ENCODE results near the gene NAT14.

Gene NAT14

DNA sequence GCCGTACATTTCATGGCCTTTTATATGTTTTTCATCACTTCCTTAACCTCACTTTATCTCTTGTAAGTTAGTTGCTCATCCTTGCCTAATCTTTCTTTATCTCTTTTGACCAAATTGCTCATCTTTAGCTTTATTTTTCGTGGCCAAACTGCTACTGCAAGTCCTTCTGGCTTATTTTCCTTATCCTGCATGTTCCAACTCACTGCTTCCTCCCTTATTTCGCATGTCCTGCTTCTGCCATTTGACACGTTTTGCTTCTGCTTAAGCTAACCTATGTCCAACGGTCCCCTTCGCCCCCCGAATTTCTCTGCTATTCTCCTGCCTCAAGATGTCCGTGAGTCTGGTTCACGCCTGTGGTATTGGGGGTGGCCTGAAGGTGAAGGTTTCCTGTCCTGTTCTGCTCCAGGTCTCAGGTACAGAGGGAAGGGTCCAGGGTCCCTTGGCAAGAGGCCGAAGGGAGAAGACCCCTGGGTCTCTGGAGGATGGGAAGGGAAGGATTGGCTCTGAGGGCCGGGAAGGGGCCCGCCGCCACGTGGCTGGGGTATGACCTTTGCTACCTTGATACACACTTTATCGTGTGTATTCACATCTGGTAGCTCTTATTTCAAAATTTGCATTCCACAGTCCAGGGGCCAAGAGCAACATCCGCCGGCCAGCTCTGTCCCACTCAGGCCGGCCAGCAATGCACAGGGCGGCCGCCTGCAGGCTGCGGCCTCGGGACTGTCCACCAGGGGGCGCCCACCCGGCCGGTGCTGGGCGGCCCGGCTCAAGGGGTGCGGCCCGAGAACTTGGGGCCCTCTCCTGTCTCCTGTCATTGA, 17.5 kb upstream of the NAT14 start:
- peak in 33 of 51 donors; percentile 10 to 81 (median 31) for DNase-seq

DNA sequence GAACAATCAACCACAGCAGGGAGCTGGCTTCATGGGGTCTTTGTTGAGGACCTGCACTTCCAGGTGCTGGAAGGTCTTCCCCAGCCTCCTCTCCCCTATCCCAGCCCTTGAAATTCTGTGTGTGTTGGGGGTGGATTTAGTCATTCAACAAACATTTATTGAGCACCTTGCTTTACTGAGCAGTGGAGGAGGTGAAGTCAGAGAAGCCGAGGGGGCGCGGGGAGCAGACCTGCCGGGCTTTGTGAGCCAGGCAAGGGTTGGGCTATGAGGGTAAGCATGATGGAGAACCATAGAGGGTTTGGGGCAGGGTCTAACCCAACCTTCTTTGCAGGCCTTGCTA, 17.0 kb upstream of the NAT14 start:
- no peak for DNase-seq

DNA sequence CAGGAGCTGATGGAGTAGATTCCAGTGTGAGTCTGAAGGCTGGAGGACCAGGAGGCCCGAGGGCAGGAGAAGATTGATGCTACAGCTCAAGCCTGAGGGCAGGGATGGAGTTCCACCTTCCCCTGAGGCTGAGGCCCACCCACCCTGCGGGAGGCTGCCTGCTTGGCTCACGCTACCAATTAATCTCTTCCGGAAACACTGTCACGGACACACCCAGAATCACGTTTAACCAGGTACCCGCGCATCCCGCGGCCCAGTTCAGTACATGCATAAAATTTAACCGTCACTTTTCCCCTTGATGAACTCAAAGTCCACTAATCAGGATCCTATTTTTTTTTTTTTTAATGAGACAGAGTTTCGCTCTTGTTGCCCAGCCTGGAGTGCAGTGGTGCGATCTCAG, 13.7 kb upstream of the NAT14 start:
- no peak for DNase-seq

DNA sequence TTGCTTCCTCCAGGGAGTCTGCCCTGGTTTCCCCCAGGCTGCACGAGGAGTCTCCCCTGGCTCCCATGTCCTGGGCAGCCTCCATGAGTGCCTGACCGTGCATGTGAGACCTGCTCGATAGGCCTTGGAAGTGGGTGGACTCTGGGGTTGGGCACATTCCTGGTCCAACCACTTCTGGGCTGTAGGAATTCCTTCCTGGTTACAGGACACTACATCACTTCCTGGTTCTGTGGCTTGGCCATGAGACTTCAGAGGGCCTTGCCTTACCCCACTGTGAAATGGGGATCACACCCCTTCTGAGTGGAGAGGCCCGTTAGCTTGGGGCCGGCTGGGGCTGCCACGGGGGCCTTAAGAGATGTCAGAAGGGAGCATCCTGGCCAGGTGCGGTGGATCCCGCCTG, 12.5 kb upstream of the NAT14 start:
- DNase-seq: no peak

DNA sequence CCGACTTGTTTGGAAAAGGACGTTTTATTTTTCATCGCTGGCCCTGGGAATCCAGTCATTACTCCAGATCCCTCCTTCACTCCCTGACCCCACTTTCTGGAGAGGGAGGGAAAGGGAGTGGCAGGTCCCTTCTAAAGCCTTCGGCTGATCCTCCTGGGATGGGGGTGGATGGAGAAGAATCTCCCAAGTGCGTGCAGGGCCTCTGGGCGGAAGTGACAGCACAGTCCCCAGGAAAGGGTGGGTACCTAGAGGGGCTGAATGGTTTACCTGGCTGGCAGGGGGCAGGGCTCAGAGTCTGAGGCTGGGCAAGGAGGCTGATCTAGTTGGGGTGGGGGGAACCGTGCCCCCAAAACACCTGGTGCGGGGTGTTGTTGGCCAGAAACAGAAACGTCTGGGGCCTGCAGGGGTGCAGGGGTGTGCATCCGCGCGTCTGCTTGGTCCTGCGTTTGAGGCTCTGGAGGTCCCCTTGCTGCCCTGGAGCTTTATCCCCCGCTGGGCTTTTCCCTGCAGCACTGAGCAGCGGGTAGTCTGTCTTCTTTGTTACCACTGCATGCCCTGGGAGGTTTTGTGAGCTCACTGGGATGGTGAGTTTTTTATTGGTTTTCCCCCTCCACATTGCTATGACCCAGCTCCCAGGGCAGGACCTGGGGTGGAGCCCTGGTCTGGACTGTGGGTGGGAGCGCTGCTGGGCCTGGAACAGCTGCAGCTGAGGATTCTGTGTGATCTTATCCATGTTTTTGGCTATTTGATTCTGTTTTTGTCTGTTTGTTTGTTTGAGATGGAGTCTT, 11.6 kb upstream of the NAT14 start:
- DNase-seq: no peak

DNA sequence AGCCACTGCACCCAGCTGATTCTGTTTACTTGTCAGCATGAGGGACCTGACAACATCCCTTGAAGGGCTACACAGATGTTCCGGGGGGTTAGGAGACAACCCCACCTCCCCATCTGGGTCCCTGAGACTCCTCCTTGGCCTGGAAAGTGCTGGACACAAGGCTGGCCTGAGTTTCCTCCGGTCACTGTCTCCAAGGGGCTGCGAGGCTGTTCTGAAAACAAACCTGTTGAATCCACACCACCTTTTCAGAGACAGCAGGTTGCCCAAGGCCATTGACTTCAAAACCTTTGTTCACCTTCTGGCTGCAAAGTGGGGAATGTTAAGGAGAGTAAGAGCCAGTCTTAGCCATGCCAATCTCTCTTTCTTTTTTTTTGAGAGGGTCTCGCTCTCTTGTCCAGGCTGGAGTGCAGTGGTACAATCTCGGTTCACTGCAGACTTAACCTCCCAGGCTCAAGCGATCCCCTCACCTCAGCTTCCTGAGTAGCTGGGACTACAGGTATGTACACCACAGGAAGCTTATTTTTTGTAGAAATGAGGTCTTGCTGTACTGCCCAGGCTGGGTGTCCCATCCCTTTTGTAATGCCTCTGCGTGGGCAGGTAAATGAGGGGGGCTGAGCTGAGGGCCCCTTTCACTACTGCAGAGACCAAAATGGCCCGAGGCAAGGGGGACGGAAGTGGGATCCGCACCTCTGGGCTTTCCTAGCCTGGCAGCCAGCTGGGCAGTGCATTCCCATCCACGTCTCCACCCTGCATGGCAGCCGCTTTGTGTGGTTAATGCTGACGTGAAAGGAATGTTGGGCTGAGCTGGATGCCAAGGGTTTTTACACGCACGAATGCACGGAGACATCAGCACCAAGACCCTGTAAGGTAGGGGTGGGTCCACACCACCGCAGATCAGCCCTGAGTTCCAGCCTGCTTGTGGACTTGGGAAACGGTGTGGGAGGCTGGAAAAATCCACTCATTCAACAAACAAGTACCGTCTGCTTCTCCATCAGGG, 10.4 kb upstream of the NAT14 start:
- no peak for DNase-seq

DNA sequence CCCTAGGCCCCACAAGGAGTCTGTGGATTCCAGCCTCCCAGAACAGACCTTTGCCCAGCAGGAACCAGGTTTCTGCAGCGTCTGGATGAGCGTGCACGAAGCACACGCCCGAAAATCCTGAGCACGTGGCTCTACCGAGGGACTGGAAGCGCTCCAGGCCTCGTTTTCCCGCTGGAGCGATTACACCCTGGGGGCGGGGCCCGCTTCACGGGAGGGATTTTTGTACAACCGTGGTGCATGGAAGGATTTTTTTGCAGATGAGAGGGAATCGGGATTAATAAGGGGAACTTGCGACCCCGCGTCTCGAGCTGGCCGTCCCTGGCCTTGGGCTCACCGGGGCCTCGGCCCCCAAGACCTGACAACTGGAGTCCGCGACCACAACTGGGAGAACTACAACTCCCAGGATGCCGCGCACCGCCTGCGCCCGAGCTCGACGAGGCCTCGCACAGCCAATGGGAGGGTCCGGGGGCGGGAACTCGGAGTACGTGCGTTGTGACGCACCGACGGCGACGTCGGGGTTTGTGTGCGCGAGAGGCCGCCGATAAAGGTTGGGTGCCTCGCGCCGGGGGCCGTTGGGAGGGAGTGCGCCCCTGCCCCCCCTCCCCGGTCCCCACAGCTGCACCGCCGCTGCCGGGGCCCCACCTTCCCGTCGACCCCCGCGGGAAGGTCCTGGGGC, 8.8 kb upstream of the NAT14 start, which contains the start of gene ZNF628:
TSS of gene ZNF628 (plus strand) at position 518 of the 676 bp plus-strand sequence. CDS start 3,294 bp downstream, outside the sequence.
- DNase-seq: peak; percentile 80 to 99 (median 98)

DNA sequence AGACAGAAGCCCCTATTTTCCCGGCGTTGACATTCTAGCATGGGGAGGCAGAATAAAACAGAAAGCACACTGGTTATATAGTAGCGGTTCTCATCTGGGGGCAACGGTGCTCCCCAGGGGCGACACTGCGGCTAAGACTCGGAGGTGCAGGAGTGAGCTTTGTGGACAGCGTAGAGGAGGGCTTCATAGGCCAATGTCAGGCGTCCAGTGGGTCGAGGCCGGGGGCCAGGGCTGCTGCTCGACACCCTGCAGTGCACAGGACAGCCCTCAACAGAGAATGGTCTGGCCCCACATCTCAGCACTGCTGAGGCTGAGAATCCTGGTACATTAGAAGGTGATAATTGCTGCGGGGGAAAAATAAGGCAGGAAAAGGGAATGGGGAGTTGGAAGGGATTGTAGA, 7.1 kb upstream of the NAT14 start:
- no peak for DNase-seq

DNA sequence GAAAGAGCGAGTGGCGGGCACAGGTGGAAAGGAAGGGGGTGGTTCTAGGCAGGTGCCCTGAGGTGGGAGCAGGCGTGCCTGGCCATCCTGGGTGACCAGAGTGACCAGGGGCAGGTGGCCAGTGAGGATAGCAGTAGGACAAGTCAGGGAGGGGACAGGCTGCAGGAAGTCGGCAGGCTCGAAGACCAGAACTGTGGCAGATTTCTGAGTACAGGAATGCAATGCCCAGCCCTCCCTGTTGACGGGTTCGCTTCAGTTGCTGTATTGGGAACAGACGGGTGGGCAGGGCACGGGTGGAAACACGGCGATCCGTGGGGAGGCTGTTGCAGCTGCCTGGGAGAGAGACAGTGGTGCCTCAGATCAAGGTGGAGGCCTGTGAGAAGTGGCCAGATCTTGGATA, 6.6 kb upstream of the NAT14 start:
- no peak for DNase-seq

DNA sequence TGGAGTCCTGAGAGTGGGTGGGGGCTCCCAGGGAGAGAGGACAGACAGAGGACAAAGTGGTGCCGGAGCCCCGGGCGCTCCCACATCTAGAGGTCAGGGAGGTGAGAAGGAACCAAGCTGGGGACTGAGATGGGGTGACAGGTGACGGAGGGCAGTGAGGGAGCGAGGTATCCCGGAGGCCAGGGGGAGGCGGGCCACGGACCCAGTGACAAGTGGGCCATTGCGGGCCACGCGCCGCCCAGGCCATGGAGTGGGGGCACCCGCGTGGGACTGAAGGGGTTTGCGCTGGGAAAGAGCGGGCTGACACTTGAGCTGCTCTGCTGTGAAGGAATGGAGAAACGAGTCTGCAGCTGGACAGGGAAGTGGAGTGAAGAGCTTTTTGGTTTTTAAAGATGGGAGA, 5.9 kb upstream of the NAT14 start:
- DNase-seq: no peak

DNA sequence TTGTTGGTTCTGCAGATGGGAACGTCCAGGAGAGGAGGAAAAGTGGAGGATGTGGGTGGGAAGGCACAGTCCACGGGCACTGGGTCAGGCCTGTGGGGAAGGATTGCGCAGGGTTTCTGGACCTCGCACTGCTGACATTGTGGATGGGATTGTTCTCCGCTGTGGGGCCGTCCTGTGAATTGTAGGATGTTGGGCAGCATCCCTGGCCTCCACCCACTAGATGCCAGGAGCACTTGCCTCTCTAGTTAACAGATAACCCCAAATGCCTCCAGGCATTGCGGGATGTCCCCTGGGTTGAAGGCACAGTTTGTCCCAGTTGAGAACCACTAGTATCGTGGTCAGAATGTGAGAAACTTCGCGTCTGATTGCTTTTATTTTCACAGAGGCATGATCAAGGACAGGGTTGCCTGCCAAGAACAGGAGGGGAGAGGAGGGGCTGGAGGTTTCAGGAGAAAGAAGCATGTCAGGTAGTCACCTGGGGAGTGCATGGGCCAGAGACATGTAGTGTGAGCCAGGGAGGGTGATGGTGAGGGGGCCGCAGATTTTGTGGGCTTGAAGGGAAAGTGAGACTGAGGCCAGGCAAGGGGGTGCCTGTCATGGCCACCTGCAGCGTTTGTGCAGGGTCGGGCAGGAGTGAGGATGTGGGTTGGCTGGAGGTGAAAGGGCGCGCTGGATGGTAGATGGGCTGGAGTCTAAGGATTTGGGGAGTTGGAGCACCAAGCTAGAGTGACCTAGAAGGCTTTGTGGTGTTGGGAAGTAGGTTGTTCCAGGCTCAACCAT, 5.3 kb upstream of the NAT14 start:
- DNase-seq: no peak

DNA sequence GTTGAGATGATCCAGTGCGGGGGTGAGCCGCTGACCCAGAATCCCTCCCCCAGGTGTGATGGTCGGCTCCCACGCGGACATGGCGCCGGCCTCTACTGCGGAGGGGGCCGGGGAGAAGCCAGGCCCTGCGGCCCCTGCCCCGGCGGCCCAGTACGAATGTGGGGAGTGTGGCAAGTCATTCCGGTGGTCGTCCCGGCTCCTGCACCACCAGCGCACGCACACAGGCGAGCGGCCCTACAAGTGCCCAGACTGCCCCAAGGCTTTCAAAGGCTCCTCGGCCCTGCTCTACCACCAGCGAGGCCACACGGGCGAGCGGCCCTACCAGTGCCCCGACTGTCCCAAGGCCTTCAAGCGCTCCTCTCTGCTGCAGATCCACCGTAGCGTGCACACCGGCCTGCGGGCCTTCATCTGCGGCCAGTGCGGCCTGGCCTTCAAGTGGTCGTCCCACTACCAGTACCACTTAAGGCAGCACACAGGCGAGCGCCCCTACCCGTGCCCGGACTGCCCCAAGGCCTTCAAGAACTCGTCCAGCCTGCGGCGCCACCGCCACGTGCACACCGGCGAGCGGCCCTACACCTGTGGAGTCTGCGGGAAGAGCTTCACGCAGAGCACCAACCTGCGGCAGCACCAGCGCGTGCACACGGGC, 3.7 kb upstream of the NAT14 start:
- no peak for DNase-seq

DNA sequence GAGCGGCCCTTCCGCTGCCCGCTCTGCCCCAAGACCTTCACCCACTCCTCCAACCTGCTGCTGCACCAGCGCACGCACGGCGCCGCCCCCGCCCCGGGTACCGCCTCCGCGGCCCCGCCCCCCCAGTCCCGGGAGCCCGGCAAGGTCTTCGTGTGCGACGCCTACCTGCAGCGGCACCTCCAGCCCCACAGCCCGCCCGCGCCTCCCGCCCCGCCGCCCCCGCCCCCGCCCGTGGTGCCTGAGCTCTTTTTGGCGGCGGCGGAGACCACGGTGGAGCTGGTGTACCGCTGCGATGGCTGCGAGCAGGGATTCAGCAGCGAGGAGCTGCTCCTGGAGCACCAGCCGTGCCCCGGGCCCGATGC, 3.2 kb upstream of the NAT14 start:
- DNase-seq: no peak

DNA sequence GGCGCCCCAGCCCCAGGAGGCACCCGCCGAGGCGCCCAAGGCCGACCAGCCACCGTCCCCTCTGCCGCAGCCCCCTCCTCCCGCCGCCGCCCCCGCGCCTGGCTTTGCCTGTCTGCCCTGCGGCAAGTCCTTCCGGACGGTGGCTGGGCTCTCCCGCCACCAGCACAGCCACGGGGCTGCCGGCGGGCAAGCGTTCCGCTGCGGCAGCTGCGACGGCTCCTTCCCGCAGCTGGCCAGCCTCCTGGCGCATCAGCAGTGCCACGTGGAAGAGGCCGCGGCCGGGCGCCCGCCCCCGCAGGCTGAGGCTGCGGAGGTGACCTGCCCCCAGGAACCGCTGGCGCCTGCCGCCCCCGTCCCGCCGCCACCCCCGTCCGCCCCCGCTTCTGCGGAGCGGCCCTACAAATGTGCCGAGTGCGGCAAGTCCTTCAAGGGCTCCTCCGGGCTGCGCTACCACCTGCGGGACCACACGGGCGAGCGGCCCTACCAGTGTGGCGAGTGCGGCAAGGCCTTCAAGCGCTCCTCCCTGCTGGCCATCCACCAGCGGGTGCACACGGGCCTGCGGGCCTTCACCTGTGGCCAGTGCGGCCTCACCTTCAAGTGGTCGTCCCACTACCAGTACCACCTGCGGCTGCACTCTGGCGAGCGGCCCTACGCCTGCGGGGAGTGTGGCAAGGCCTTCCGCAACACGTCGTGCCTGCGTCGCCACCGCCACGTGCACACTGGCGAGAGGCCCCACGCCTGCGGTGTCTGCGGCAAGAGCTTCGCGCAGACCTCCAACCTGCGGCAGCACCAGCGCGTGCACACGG, 2.6 kb upstream of the NAT14 start:
- DNase-seq: no peak

DNA sequence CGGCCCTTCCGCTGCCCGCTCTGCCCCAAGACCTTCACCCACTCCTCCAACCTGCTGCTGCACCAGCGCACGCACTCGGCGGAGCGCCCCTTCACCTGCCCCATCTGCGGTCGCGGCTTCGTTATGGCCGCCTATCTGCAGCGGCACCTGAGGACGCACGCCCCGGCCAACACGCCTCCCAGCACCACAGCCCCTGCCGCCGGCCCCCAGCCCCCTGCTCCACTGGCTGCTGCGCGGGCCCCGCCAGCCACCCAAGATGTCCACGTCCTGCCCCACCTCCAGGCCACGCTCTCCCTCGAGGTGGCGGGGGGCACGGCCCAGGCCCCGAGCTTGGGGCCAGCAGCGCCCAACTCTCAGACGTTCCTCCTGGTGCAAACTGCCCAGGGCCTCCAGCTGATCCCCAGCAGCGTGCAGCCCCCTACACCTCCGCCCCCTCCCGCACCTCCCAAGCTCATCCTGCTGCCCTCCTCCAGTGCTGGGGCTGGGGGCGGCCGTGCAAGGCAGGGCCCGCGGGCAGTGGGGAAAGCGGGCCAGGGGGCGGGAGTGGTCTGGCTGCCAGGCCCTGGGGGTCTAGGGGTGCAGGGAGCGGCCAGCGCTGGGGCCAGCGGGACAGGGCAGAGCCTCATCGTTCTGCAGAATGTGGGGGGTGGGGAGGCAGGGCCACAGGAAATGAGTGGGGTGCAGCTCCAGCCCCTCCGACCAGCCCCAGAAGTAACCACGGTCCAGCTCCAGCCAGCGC, 1.9 kb upstream of the NAT14 start:
- DNase-seq: no peak

DNA sequence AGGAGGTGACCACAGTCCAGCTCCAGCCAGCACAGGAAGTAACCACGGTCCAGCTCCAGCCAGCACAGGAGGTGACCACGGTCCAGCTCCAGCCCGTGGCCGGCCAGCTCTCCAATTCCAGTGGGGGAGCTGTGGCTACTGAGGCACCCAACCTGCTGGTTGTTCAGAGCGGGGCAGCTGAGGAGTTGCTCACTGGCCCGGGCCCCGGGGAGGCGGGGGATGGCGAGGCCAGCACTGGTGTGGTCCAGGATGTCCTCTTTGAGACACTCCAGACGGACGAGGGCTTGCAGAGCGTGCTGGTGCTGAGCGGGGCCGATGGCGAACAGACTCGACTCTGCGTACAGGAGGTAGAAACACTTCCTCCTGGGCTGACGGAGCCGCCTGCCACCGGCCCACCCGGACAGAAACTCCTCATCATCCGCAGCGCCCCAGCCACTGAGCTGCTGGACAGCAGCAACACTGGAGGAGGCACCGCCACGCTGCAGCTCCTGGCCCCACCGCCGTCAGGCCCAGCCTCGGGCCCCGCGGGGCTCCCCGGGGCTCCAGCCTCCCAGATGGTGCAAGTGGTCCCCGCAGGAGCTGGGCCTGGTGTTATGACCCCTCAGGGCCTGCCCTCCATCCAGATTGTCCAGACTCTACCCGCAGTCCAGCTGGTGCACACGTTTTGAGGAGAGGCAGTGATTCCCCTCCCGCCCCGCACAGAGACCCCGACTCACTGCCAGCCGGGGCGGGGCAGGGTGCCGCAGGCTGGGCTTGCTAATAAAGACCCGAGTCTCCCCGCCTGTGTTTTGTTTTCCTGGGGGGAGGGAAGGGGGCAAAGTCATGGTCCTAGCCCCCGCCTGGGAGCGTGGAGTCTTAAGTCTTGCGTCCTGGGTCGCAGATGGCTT, 1.0 kb upstream of the NAT14 start:
- no peak for DNase-seq

DNA sequence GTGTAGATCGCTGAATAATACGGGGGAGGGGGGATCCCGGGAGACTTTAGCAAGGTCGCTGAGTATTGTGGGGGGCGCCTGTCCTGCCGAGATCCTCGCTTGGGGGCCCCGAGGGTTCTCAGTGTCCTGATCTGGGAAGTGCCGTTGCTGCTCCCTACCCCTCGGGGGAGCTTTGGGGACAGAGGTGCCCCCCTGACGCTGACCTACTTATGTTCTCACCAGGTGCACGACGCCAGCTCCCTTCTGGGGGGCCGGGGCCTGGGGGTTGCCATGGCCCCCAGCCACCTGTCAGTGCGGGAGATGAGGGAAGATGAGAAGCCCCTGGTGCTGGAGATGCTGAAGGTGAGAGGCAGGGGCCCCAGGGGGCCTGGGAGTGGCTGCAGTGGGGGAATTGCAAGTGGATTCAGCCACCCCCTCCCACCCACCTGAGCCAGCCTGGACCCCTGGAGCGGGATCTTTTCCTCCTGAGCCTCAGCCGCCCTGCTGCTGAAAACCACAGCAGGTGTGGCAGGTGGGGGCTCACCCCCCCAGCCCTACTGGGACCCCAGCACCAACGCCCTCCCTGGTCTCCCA, 537 bp downstream of the NAT14 start:
- peak in 2 of 51 donors; percentile 23 to 39 for DNase-seq
